ENCODE data around the gene HNRNPK. TPM values are rescaled to one million over a fixed set of nuclear protein-coding genes. Genes with fewer than 3 reads are reported as not detected.

The HNRNPK gene
- total RNA-seq, 1 donor from 2014 or later, result 691 TPM

- no peak overlapping the region for H3K4me3 ChIP-seq (ENCODE audit: low read depth, low read length)
- no peaks in the 10 kb centered on the region for H3K36me3 ChIP-seq (ENCODE audit: control insufficient read depth, insufficient read depth, low read length)
- no peak for DNase-seq (ENCODE audit: low read depth)
- no peak for TF ChIP-seq CTCF (IDR thresholded peaks at IDR 0.05; ENCODE audit: insufficient read depth, low read length, poor library complexity, severe bottlenecking)
- H3K27me3 ChIP-seq (ENCODE audit: control insufficient read depth, insufficient read depth, low read length), result no peaks in the 10 kb centered on the region
Observed at GRCh38 chr9:83935276-83935935, 44.6 kb downstream of the HNRNPK start.

- Histone ChIP-seq H3K36me3 (ENCODE audit: control insufficient read depth, insufficient read depth, low read length) (no peaks in the 10 kb centered on the region), H3K4me3 (ENCODE audit: low read depth, low read length) (no peak overlapping the region), H3K27me3 (ENCODE audit: control insufficient read depth, insufficient read depth, low read length) (no peaks in the 10 kb centered on the region)
- TF ChIP-seq CTCF (IDR thresholded peaks at IDR 0.05; ENCODE audit: insufficient read depth, low read length, poor library complexity, severe bottlenecking), result no peak
- DNase-seq (ENCODE audit: low read depth), result no peak
Observed at GRCh38 chr9:83934569-83935275, 45.3 kb downstream of the HNRNPK start.

- no peak overlapping the region for H3K4me3 ChIP-seq (ENCODE audit: low read depth, low read length)
- no peaks in the 10 kb centered on the region for H3K27me3 ChIP-seq (ENCODE audit: control insufficient read depth, insufficient read depth, low read length)
- no peak for DNase-seq (ENCODE audit: low read depth)
- no peak for TF ChIP-seq CTCF (IDR thresholded peaks at IDR 0.05; ENCODE audit: insufficient read depth, low read length, poor library complexity, severe bottlenecking)
- H3K36me3 ChIP-seq (ENCODE audit: control insufficient read depth, insufficient read depth, low read length), result no peaks in the 10 kb centered on the region
Observed at GRCh38 chr9:83933790-83934189, 46.2 kb downstream of the HNRNPK start.

GRCh38 chr9:83932851-83933250 lies 47.2 kb downstream of the HNRNPK start:
- H3K27me3 ChIP-seq (ENCODE audit: control insufficient read depth, insufficient read depth, low read length), result no peaks in the 10 kb centered on the region
- TF ChIP-seq CTCF (IDR thresholded peaks at IDR 0.05; ENCODE audit: insufficient read depth, low read length, poor library complexity, severe bottlenecking), result no peak
- H3K4me3 ChIP-seq (ENCODE audit: low read depth, low read length), result no peak overlapping the region
- no peaks in the 10 kb centered on the region for H3K36me3 ChIP-seq (ENCODE audit: control insufficient read depth, insufficient read depth, low read length)
- no peak for DNase-seq (ENCODE audit: low read depth)

GRCh38 chr9:83932011-83932410 lies 48.0 kb downstream of the HNRNPK start:
- Histone ChIP-seq H3K4me3 (ENCODE audit: low read depth, low read length) (no peak overlapping the region), H3K27me3 (ENCODE audit: control insufficient read depth, insufficient read depth, low read length) (no peaks in the 10 kb centered on the region), H3K36me3 (ENCODE audit: control insufficient read depth, insufficient read depth, low read length) (no peaks in the 10 kb centered on the region)
- no peak for TF ChIP-seq CTCF (IDR thresholded peaks at IDR 0.05; ENCODE audit: insufficient read depth, low read length, poor library complexity, severe bottlenecking)
- no peak for DNase-seq (ENCODE audit: low read depth)
